IMR-90 (cell line): ENCODE data around the gene ARHGEF10L. TPM values are rescaled to one million over a fixed set of nuclear protein-coding genes. Genes with fewer than 3 reads are reported as not detected.

Experiments used
- ATAC-seq: fragments of 200-7000 bp; cut with Tn5 transposase; 2 replicates; pipeline ENCODE4 v1.9.1; 2020; ENCODE audit warnings: low read depth, mild to moderate bottlenecking, moderate library complexity
- BruUV-seq: library from RNA; stranded (reverse); fragments of 400-500 nt; replicated peaks from 2 replicates; lab custom pipeline; 2021; lab: Mats Ljungman, UMichigan
- CTCF ChIA-PET: fragments of 300-600 bp; formaldehyde crosslinking; extraction: SDS; loops from one replicate; lab custom pipeline; 2021; ENCODE audit warnings: antibody characterized with exemption; lab: Yijun Ruan, JAX
- POLR2A ChIA-PET: fragments of 300-600 bp; sonication (Branson Sonifier 250); formaldehyde crosslinking; loops from one replicate; lab custom pipeline; 2022; ENCODE audit warnings: antibody characterized with exemption; ENCODE audit not compliant: unreplicated experiment; lab: Charles Lee
- DNase-seq: peaks from one replicate; pipeline ENCODE4 v3.0.0; 2013
- H2AFZ ChIP-seq: replicated peaks from 2 replicates; pipeline ENCODE3; 2013; ENCODE audit warnings: low read length, mild to moderate bottlenecking; ENCODE audit not compliant: poor library complexity
- H2AK5ac ChIP-seq: 2 replicates; pipeline ENCODE4 v1.6.1; 2013; ENCODE audit warnings: low read depth, low read length, inconsistent platforms
- H2AK9ac ChIP-seq: replicated peaks from 2 replicates; pipeline ENCODE3; 2013; ENCODE audit warnings: mild to moderate bottlenecking, low read depth, low read length, moderate library complexity; ENCODE audit not compliant: poor library complexity
- H2BK120ac ChIP-seq: 2 replicates; pipeline ENCODE4 v1.6.1; 2013; ENCODE audit warnings: low read depth, low read length, inconsistent platforms
- H2BK15ac ChIP-seq: 3 replicates; pipeline ENCODE4 v1.6.1; 2013; ENCODE audit warnings: low read depth, low read length, inconsistent platforms
- H2BK20ac ChIP-seq: 2 replicates; pipeline ENCODE4 v1.6.1; 2013; ENCODE audit warnings: low read depth, mild to moderate bottlenecking, inconsistent platforms, low read length, moderate library complexity
- H2BK5ac ChIP-seq: 2 replicates; pipeline ENCODE4 v1.6.1; 2013; ENCODE audit warnings: mild to moderate bottlenecking, low read depth, low read length, inconsistent platforms; ENCODE audit not compliant: poor library complexity, severe bottlenecking
- H3K14ac ChIP-seq: replicated peaks from 2 replicates; pipeline ENCODE4 v1.6.1; 2013; ENCODE audit warnings: low read depth, low read length, inconsistent platforms
- H3K18ac ChIP-seq: 2 replicates; pipeline ENCODE4 v1.6.1; 2013; ENCODE audit warnings: low read depth, low read length, control low read depth
- H3K23ac ChIP-seq: 2 replicates; pipeline ENCODE4 v1.6.1; 2013; ENCODE audit warnings: low read depth, low read length, inconsistent platforms
- H3K27ac ChIP-seq: 2 replicates; pipeline ENCODE4 v1.5.1; 2013; ENCODE audit warnings: mild to moderate bottlenecking, control low read depth, low read length; ENCODE audit not compliant: insufficient read depth
- H3K27me3 ChIP-seq: 2 replicates; pipeline ENCODE4 v1.6.1; 2013; ENCODE audit warnings: low read length; ENCODE audit not compliant: control insufficient read depth, insufficient read depth
- H3K36me3 ChIP-seq: 2 replicates; pipeline ENCODE4 v1.6.1; 2013; ENCODE audit warnings: low read length, mixed read lengths; ENCODE audit not compliant: control insufficient read depth, insufficient read depth
- H3K4ac ChIP-seq: 2 replicates; pipeline ENCODE4 v1.6.1; 2013; ENCODE audit warnings: low read depth, low read length, inconsistent platforms
- H3K4me1 ChIP-seq: 2 replicates; pipeline ENCODE4 v1.6.1; 2013; ENCODE audit warnings: low read length, mixed read lengths; ENCODE audit not compliant: control insufficient read depth, insufficient read depth
- H3K4me2 ChIP-seq: 2 replicates; pipeline ENCODE4 v1.6.1; 2013; ENCODE audit warnings: low read depth, mild to moderate bottlenecking, control low read depth, low read length, moderate library complexity
- H3K4me3 ChIP-seq: 2 replicates; pipeline ENCODE4 v1.5.1; 2013; ENCODE audit warnings: low read depth, mild to moderate bottlenecking, control low read depth, low read length, moderate library complexity; ENCODE audit not compliant: insufficient read depth
- H3K56ac ChIP-seq: 2 replicates; pipeline ENCODE4 v1.6.1; 2013; ENCODE audit warnings: low read length, inconsistent platforms; ENCODE audit not compliant: insufficient read depth; ENCODE audit errors: extremely low read depth
- H3K79me1 ChIP-seq, 2 experiments: 2 replicates each; pipeline ENCODE4 v1.6.1; 2013; ENCODE audit warnings: low read length in 2 of 2, inconsistent platforms in 1 of 2, low read depth in 1 of 2
- H3K9ac ChIP-seq: 2 replicates; pipeline ENCODE4 v1.6.1; 2013; ENCODE audit warnings: low read depth, low read length, control low read depth
- H3K9me1 ChIP-seq: 2 replicates; pipeline ENCODE4 v1.6.1; 2013; ENCODE audit warnings: low read length, inconsistent platforms; ENCODE audit not compliant: insufficient read depth
- H3K9me3 ChIP-seq: 2 replicates; pipeline ENCODE4 v1.6.1; 2013; ENCODE audit warnings: low read length; ENCODE audit not compliant: control insufficient read depth, insufficient read depth
- H4K20me1 ChIP-seq: 2 replicates; pipeline ENCODE4 v1.6.1; 2013; ENCODE audit warnings: low read length, inconsistent platforms; ENCODE audit not compliant: insufficient read depth
- H4K5ac ChIP-seq: 2 replicates; pipeline ENCODE4 v1.6.1; 2013; ENCODE audit warnings: mild to moderate bottlenecking, low read depth, low read length, control low read depth
- H4K8ac ChIP-seq, 2 experiments: 2 replicates each; pipeline ENCODE4 v1.6.1; 2013; ENCODE audit warnings: low read depth in 2 of 2, low read length in 2 of 2, control low read depth in 1 of 2, inconsistent platforms in 1 of 2
- H4K91ac ChIP-seq: 2 replicates; pipeline ENCODE4 v1.6.1; 2013; ENCODE audit warnings: low read depth, low read length, inconsistent platforms; ENCODE audit not compliant: insufficient read depth
- CHD1 ChIP-seq: IDR thresholded peaks from 2 replicates; pipeline ENCODE4 v1.6.1; 2012; ENCODE audit warnings: low read depth, low read length, improper control_type of control experiment
- WGBS, 2 experiments: methylation state at CpG; one replicate each; pipeline versions ENCODE4 v1.1.5 to v1.1.7; 2013; ENCODE audit warnings: missing lambda C conversion rate in 2 of 2; ENCODE audit not compliant: insufficient read length in 1 of 2; ENCODE audit errors: extremely low coverage in 2 of 2; 5-methylcytosine and 5-hydroxymethylcytosine counted together
- dilution Hi-C: fragments of 300-500 bp; cut with HindIII; formaldehyde crosslinking; loops from one replicate; pipeline ENCODE4 v1.14.3; 2018; ENCODE audit warnings: low sequenced_read_pairs; ENCODE audit not compliant: unreplicated experiment
- in situ Hi-C: fragments of 300-500 bp; cut with MboI; formaldehyde crosslinking; loops from 3 replicates; pipeline ENCODE4 v1.14.3; 2019; ENCODE audit warnings: low sequenced_read_pairs, inconsistent platforms, mixed read lengths
- intact Hi-C: fragments of 100-400 bp; cut with micrococcal nuclease; formaldehyde crosslinking; loops from 2 replicates; pipeline ENCODE4 v1.10.0; 2022
- polyA plus RNA-seq, 3 experiments: library from polyadenylated mRNA; depleted of rRNA; stranded (reverse); fragments of >200 nt; gene quantifications; 2 replicates each; pipeline ENCODE4 v1.2.3, GENCODE V29; 2012; ENCODE audit warnings: low replicate concordance in 1 of 3
- total RNA-seq: library from RNA; depleted of rRNA; stranded (reverse); fragments of >200 nt; gene quantifications from 2 replicates; pipeline ENCODE4 v1.2.3, GENCODE V29; 2012
- TF ChIP-seq, protein P1 (sequence below): fragments of 150-350 bp; IDR thresholded peaks from 2 replicates; pipeline ENCODE4 v1.6.1; 2017; ENCODE audit warnings: mild to moderate bottlenecking, antibody characterized with exemption, low read length, low read depth

Gene ARHGEF10L
- total and polyA plus RNA-seq, 2 of the 4 experiments (the other 2 are of a cell fraction), result 4.8 to 12.4 TPM

DNA sequence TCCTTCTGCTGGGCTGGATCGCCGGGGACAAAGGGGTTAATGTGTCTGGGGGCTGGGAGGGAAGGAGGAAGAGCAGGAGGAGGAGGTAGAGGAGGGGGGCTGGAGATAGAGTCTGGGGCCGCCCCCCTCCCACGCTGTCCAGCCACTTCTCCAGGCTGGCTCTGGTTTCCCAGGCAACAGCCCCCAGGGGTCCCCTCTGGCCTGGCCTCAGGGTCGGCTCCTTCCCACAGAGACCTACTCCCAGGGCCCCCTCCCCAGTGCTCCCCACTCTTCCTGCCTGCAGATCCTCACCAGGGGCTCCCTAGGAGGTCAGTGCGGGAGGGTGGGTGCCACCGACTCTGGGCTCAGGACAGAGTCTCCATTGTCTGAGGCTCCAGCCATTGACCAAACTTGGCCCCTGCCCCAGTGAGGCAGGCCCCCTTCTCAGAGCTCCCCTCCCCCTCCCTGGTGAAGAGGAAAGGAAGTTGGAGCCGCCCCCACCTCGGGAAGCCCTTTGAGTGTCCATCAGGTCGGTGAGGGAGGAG is 34.1 kb downstream of the ARHGEF10L start:
- Histone ChIP-seq H3K9ac (no peak overlapping the region), H2AK5ac (no peak overlapping the region), H3K18ac (no peak overlapping the region), H3K14ac (no peak overlapping the region), H4K20me1 (peaks cover 19% of the 10 kb centered on the region), H3K23ac (no peak overlapping the region), H3K4me2 (no peak overlapping the region), H2BK5ac (no peak overlapping the region), H3K79me1 (peaks cover 27 to 61% of the 10 kb centered on the region in 2 experiments), H4K5ac (no peak overlapping the region), H2AK9ac (no peak overlapping the region), H4K8ac (no peak overlapping the region), H3K4me1 (peaks cover 16% of the 10 kb centered on the region), H2BK120ac (no peak overlapping the region), H3K4me3 (no peak overlapping the region), H3K56ac (no peak overlapping the region), H4K91ac (no peak overlapping the region), H3K27me3 (no peaks in the 10 kb centered on the region), H3K27ac (no peak overlapping the region), H2BK20ac (no peak overlapping the region), H2AFZ (no peak overlapping the region), H3K9me1 (peaks cover 19% of the 10 kb centered on the region), H3K9me3 (no peaks in the 10 kb centered on the region), H3K36me3 (no peaks in the 10 kb centered on the region), H2BK15ac (no peak overlapping the region), H3K4ac (no peak overlapping the region)
- TF ChIP-seq, protein P1, sequence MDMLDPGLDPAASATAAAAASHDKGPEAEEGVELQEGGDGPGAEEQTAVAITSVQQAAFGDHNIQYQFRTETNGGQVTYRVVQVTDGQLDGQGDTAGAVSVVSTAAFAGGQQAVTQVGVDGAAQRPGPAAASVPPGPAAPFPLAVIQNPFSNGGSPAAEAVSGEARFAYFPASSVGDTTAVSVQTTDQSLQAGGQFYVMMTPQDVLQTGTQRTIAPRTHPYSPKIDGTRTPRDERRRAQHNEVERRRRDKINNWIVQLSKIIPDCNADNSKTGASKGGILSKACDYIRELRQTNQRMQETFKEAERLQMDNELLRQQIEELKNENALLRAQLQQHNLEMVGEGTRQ, result no peak
- TF ChIP-seq CHD1, result no peak
- intact Hi-C loops, result no loop called here
- dilution Hi-C loops, result no loop called here
- ChIA-PET POLR2A (no interaction called here), CTCF (interaction anchor here (2.4 kb wide), 1 partner anchor 33 kb away, joined by 7 read pairs; no protein-coding TSS in a partner anchor)
- BruUV-seq, result no TSS peak
- WGBS, 2 experiments, result no CpG with 5 or more reads among the region's 10 CpGs
- no peak for DNase-seq
- ATAC-seq, result no peak
- in situ Hi-C loops, result no loop called here
